Neural progenitor cell (in vitro differentiated cells): Measurements from ENCODE around the gene PCGF3. TPM values are rescaled to one million over a fixed set of nuclear protein-coding genes. Genes with fewer than 3 reads are reported as not detected.
A peak's percentile ranks its signal among the peaks of the same experiment; 100 is the strongest.

Experiments
- DNase-seq: peaks from one replicate; pipeline ENCODE4 v3.0.0-alpha.2; 2016; ENCODE audit warnings: low spot score
- H2AFZ ChIP-seq: fragments of 200-600 bp; sonication (generic); replicated peaks from 2 replicates; pipeline ENCODE4 v1.6.1; 2016; ENCODE audit warnings: antibody characterized with exemption
- H3F3A ChIP-seq: fragments of 200-600 bp; sonication (generic); 2 replicates; pipeline ENCODE4 v1.6.1; 2016; ENCODE audit warnings: antibody characterized with exemption, low read depth
- H3K27ac ChIP-seq: fragments of 200-600 bp; sonication (generic); 2 replicates; pipeline ENCODE4 v1.5.1; 2016; ENCODE audit warnings: mild to moderate bottlenecking
- H3K27me3 ChIP-seq: fragments of 200-600 bp; sonication (generic); 2 replicates; pipeline ENCODE4 v1.6.1; 2016; ENCODE audit warnings: mild to moderate bottlenecking, moderate library complexity
- H3K36me3 ChIP-seq: fragments of 200-600 bp; sonication (generic); 2 replicates; pipeline ENCODE4 v1.5.1; 2016
- H3K4me1 ChIP-seq: fragments of 200-600 bp; sonication (generic); 2 replicates; pipeline ENCODE4 v1.6.1; 2016; ENCODE audit warnings: mixed run types
- H3K4me2 ChIP-seq: fragments of 200-600 bp; sonication (generic); 2 replicates; pipeline ENCODE4 v1.6.1; 2016
- H3K4me3 ChIP-seq: fragments of 200-600 bp; sonication (generic); 2 replicates; pipeline ENCODE4 v1.5.1; 2016
- H3K79me2 ChIP-seq: fragments of 200-600 bp; sonication (generic); 2 replicates; pipeline ENCODE4 v1.6.1; 2016; ENCODE audit warnings: low read depth
- H3K9ac ChIP-seq: fragments of 200-600 bp; sonication (generic); 2 replicates; pipeline ENCODE4 v1.6.1; 2016
- H3K9me3 ChIP-seq: fragments of 200-600 bp; sonication (generic); 2 replicates; pipeline ENCODE4 v1.5.1; 2016; ENCODE audit warnings: low read depth
- H4K20me1 ChIP-seq: fragments of 200-600 bp; sonication (generic); 2 replicates; pipeline ENCODE4 v1.6.1; 2016; ENCODE audit warnings: low read depth
- H3K27ac Mint-ChIP-seq: 3 replicates; pipeline ENCODE4 v1.8.0; 2021; ENCODE audit warnings: mixed read lengths
- H3K27me3 Mint-ChIP-seq: 2 replicates; pipeline ENCODE4 v1.8.0; 2022; ENCODE audit warnings: low read depth, mild to moderate bottlenecking, inconsistent platforms, moderate library complexity, mixed read lengths; ENCODE audit not compliant: insufficient read depth
- H3K36me3 Mint-ChIP-seq: 3 replicates; pipeline ENCODE4 v1.8.0; 2021; ENCODE audit warnings: mixed read lengths
- H3K4me1 Mint-ChIP-seq: 3 replicates; pipeline ENCODE4 v1.8.0; 2021; ENCODE audit warnings: mixed read lengths
- H3K4me3 Mint-ChIP-seq: 3 replicates; pipeline ENCODE4 v1.8.0; 2021; ENCODE audit warnings: mild to moderate bottlenecking, moderate library complexity, mixed read lengths
- H3K9me3 Mint-ChIP-seq: 3 replicates; pipeline ENCODE4 v1.8.0; 2020; ENCODE audit warnings: mixed read lengths
- CTCF ChIP-seq: fragments of 200-600 bp; sonication (generic); IDR thresholded peaks from 2 replicates; pipeline ENCODE4 v1.5.1; 2017; ENCODE audit warnings: antibody characterized with exemption, mild to moderate bottlenecking
- EZH2 ChIP-seq: fragments of 200-600 bp; sonication (generic); IDR thresholded peaks from 2 replicates; pipeline ENCODE4 v1.6.1; 2017; ENCODE audit warnings: antibody characterized with exemption, mild to moderate bottlenecking, moderate library complexity
- EZH2phosphoT487 ChIP-seq: fragments of 200-600 bp; sonication (generic); IDR thresholded peaks from 2 replicates; pipeline ENCODE4 v1.6.1; 2017; ENCODE audit warnings: antibody characterized with exemption
- total RNA-seq: library from RNA; depleted of rRNA; stranded (reverse); fragments of >200 nt; gene quantifications from 2 replicates; pipeline ENCODE4 v1.2.3, GENCODE V29; 2015; ENCODE audit warnings: low replicate concordance

Gene PCGF3
- total RNA-seq, 1 donor from 2014 or later = 44.7 TPM

GRCh38 chr4:796206-796605 lies 90.6 kb downstream of the PCGF3 start:
- H3K4me1 Mint-ChIP-seq = peaks cover 22% of the 10 kb centered on the region
- no peak for DNase-seq
- no peak for TF ChIP-seq EZH2phosphoT487
- no peak for TF ChIP-seq EZH2
- TF ChIP-seq CTCF = no peak
- H3K9ac ChIP-seq = no peak overlapping the region
- H3K79me2 ChIP-seq = no peaks in the 10 kb centered on the region
- no peak overlapping the region for H2AFZ ChIP-seq
- H3K27ac Mint-ChIP-seq = no peak overlapping the region
- peaks cover 19% of the 10 kb centered on the region for H3K4me1 ChIP-seq
- H3K27me3 Mint-ChIP-seq = peaks cover 32% of the 10 kb centered on the region
- peaks cover 8% of the 10 kb centered on the region for H4K20me1 ChIP-seq
- H3K36me3 Mint-ChIP-seq = no peaks in the 10 kb centered on the region
- no peaks in the 10 kb centered on the region for H3K9me3 ChIP-seq
- no peak overlapping the region for H3K4me3 ChIP-seq
- peaks cover 9% of the 10 kb centered on the region for H3F3A ChIP-seq
- peaks cover 81% of the 10 kb centered on the region for H3K27me3 ChIP-seq
- peak overlapping the region; percentile 48 for H3K4me3 Mint-ChIP-seq
- H3K9me3 Mint-ChIP-seq = no peaks in the 10 kb centered on the region
- H3K27ac ChIP-seq = no peak overlapping the region
- no peaks in the 10 kb centered on the region for H3K36me3 ChIP-seq
- H3K4me2 ChIP-seq = no peak overlapping the region

DNA sequence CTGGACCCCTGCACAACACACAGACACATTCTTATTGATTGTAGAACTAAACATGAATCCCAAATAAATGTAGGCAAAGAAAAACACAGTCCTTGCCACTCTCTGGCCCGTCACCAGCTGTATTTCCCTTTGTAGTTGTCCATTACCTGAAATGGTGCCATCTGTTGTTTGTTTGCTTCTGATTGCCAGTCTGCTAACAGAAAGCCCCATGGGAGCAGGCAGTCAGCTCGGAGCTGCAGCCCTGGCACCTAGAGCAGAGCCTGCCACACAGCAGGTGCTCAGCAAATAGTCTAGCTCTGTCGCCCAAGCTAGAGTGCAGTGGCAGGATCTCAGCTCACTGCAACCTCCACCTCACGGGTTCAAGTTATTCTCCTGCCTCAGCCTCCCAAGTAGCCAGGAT lies 91.4 kb downstream of the PCGF3 start:
- no peaks in the 10 kb centered on the region for H3K9me3 ChIP-seq
- no peak overlapping the region for H3K4me3 ChIP-seq
- Mint-ChIP-seq H3K27me3 (peaks cover 32% of the 10 kb centered on the region), H3K4me3 (no peak overlapping the region), H3K9me3 (no peaks in the 10 kb centered on the region), H3K27ac (no peak overlapping the region), H3K36me3 (no peaks in the 10 kb centered on the region), H3K4me1 (peaks cover 22% of the 10 kb centered on the region)
- H3K4me1 ChIP-seq = peaks cover 19% of the 10 kb centered on the region
- no peak overlapping the region for H3K4me2 ChIP-seq
- H3K9ac ChIP-seq = no peak overlapping the region
- H3F3A ChIP-seq = peaks cover 9% of the 10 kb centered on the region
- H2AFZ ChIP-seq = no peak overlapping the region
- H3K36me3 ChIP-seq = no peaks in the 10 kb centered on the region
- peaks cover 8% of the 10 kb centered on the region for H4K20me1 ChIP-seq
- H3K27me3 ChIP-seq = peaks cover 81% of the 10 kb centered on the region
- DNase-seq = no peak
- TF ChIP-seq EZH2phosphoT487 (no peak), CTCF (no peak), EZH2 (no peak)
- no peaks in the 10 kb centered on the region for H3K79me2 ChIP-seq
- no peak overlapping the region for H3K27ac ChIP-seq

GRCh38 chr4:801436-802124 lies 95.9 kb downstream of the PCGF3 start:
- H3K27me3 Mint-ChIP-seq = peaks cover 11% of the 10 kb centered on the region
- H4K20me1 ChIP-seq = no peaks in the 10 kb centered on the region
- no peak for TF ChIP-seq EZH2phosphoT487
- TF ChIP-seq CTCF = no peak
- TF ChIP-seq EZH2 = no peak

More at GRCh38 chr4:801436-802124, 95.9 kb downstream of the PCGF3 start:
- no peaks in the 10 kb centered on the region for H3K36me3 Mint-ChIP-seq
- H3K27ac Mint-ChIP-seq = no peak overlapping the region
- Histone ChIP-seq H3K9me3 (no peaks in the 10 kb centered on the region), H3K4me3 (no peak overlapping the region), H3F3A (no peaks in the 10 kb centered on the region), H3K36me3 (no peaks in the 10 kb centered on the region), H3K4me2 (no peak overlapping the region), H3K9ac (no peak overlapping the region), H3K27me3 (peaks cover 50% of the 10 kb centered on the region), H3K4me1 (no peaks in the 10 kb centered on the region), H3K27ac (no peak overlapping the region), H2AFZ (no peak overlapping the region), H3K79me2 (no peaks in the 10 kb centered on the region)
- H3K4me1 Mint-ChIP-seq = no peaks in the 10 kb centered on the region
- no peaks in the 10 kb centered on the region for H3K9me3 Mint-ChIP-seq
- DNase-seq = no peak
- no peak overlapping the region for H3K4me3 Mint-ChIP-seq
